BJ (cell line): ENCODE measurements around the gene SAMD4B. TPM values are rescaled to one million over a fixed set of nuclear protein-coding genes. Genes with fewer than 3 reads are reported as not detected.
"Not testable (repeated sequence)": the region's sequence is repeated elsewhere in the genome, so short reads cannot be mapped to it uniquely, and the experiment has no call there.

Source experiments
- CTCF ChIA-PET: fragments of 350-600 bp; formaldehyde crosslinking; extraction: SDS; loops from one replicate; lab custom pipeline; 2021; ENCODE audit warnings: antibody characterized with exemption, inconsistent platforms; lab: Yijun Ruan, JAX
- POLR2A ChIA-PET: fragments of 300-600 bp; sonication (Branson Sonifier 250); formaldehyde crosslinking; extraction: SDS; loops from one replicate; lab custom pipeline; 2021; ENCODE audit warnings: antibody characterized with exemption; lab: Charles Lee
- DNase-seq: peaks from one replicate; pipeline ENCODE4 v3.0.0-alpha.2; 2011; ENCODE audit warnings: low read depth
- H3K27me3 ChIP-seq: 2 replicates; pipeline ENCODE4 v1.6.0; 2011; ENCODE audit warnings: low read length; ENCODE audit not compliant: control insufficient read depth, insufficient read depth
- H3K36me3 ChIP-seq: 2 replicates; pipeline ENCODE4 v1.5.1; 2011; ENCODE audit warnings: low read length; ENCODE audit not compliant: control insufficient read depth, insufficient read depth
- H3K4me3 ChIP-seq: 2 replicates; pipeline ENCODE4 v1.5.1; 2011; ENCODE audit warnings: low read depth, mild to moderate bottlenecking, control low read depth, low read length
- polyA plus RNA-seq: library from polyadenylated mRNA; depleted of rRNA; stranded (reverse); fragments of >200 nt; gene quantifications from 2 replicates; pipeline ENCODE4 v1.2.3, GENCODE V29; 2011
- TF ChIP-seq, protein P1 (sequence below): IDR thresholded peaks from 2 replicates; pipeline ENCODE4 v1.5.1; 2011; ENCODE audit warnings: low read depth, mild to moderate bottlenecking, control low read depth, inconsistent platforms, low read length, moderate library complexity; ENCODE audit not compliant: insufficient read depth

SAMD4B gene
- polyA plus RNA-seq, 1 experiment = 75.7 TPM

- TF ChIP-seq, protein P1, sequence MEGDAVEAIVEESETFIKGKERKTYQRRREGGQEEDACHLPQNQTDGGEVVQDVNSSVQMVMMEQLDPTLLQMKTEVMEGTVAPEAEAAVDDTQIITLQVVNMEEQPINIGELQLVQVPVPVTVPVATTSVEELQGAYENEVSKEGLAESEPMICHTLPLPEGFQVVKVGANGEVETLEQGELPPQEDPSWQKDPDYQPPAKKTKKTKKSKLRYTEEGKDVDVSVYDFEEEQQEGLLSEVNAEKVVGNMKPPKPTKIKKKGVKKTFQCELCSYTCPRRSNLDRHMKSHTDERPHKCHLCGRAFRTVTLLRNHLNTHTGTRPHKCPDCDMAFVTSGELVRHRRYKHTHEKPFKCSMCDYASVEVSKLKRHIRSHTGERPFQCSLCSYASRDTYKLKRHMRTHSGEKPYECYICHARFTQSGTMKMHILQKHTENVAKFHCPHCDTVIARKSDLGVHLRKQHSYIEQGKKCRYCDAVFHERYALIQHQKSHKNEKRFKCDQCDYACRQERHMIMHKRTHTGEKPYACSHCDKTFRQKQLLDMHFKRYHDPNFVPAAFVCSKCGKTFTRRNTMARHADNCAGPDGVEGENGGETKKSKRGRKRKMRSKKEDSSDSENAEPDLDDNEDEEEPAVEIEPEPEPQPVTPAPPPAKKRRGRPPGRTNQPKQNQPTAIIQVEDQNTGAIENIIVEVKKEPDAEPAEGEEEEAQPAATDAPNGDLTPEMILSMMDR = no peak
- CTCF ChIA-PET = interaction anchor here (0.6 to 1.8 kb wide), 2 partner anchors 79 to 225 kb away, joined by 4 to 6 read pairs; no protein-coding TSS in a partner anchor
Observed at GRCh38 chr19:39335168-39335548, 7.1 kb upstream of the SAMD4B start.

DNA sequence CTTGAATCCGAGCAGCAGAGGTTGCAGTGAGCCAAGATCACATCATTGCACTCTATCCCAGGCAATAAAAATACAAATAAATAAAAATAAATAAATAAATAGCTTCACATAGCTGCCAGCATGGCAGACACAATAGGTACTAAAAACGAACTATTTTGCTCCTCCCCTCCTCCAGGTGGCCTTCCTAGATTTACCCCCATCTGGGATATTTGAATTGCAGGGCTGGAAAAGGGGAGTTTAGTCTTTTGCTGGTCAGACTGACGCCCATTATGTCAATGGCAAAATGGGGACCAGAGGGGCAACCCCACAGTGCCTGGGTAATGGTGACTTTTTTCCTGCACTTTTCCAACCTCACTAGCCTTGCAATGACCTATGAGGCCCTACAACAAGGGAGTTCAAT lies 5.7 kb upstream of the SAMD4B start:
- Histone ChIP-seq H3K27me3 (no peaks in the 10 kb centered on the region), H3K4me3 (no peak overlapping the region), H3K36me3 (no peaks in the 10 kb centered on the region)
- POLR2A ChIA-PET = no interaction called here
- DNase-seq = no peak
- TF ChIP-seq, protein P1 = no peak
- CTCF ChIA-PET = interaction anchor here (0.8 to 1.8 kb wide), 4 partner anchors 9 to 227 kb away, joined by 3 to 6 read pairs (median 4); no protein-coding TSS in a partner anchor

More at GRCh38 chr19:39335168-39335548, 7.1 kb upstream of the SAMD4B start:
- no peak for DNase-seq
- Histone ChIP-seq H3K4me3 (no peak overlapping the region), H3K27me3 (peaks cover 1% of the 10 kb centered on the region), H3K36me3 (no peaks in the 10 kb centered on the region)
- POLR2A ChIA-PET = no interaction called here

DNA sequence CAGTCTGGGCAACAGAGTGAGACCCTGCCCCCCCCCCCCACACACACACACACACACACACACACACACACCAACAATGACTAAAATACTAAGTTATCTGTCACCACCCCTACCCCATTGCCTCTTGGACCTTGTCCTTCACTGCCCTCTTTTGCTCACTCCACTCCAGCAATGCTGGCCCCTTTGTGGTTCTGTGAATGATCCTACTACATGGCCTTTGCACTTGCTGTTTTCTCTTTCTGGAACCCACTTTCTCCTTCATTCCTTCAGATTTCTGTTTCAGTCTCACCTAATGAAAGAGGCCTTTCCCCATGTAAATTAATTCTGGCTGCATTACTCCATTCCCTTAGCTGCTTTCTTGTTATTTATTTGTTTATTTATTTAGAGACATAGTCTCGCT lies 2.5 kb upstream of the SAMD4B start:
- POLR2A ChIA-PET = no interaction called here
- DNase-seq = no peak
- CTCF ChIA-PET = interaction anchor here (0.7 to 1.3 kb wide), 3 partner anchors 13 to 218 kb away, joined by 3 to 6 read pairs (median 4); no protein-coding TSS in a partner anchor
- no peaks in the 10 kb centered on the region for H3K36me3 ChIP-seq
- no peak overlapping the region for H3K4me3 ChIP-seq
- H3K27me3 ChIP-seq = no peaks in the 10 kb centered on the region
- TF ChIP-seq, protein P1 = no peak

DNA sequence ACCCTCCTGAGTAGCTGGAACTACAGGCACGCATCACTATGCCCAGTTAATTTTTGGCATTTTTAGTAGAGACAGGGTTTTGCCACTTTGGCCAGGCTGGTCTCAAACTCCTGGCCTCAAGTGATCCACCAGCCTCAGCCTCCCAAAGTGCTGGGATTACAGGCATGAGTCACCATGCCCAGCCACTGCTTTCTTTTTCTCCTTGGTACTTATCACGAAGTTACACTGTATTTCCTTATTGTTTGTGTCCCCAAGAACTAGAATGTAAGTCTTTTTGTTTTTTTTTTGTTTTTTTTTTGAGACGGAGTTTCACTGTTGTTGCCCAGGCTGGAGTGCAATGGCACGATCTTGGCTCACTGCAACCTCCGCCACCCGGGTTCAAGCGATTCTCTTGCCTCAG lies 2.1 kb upstream of the SAMD4B start:
- DNase-seq, POLR2A ChIA-PET, H3K36me3 ChIP-seq, H3K27me3 ChIP-seq, H3K4me3 ChIP-seq: not testable (repeated sequence)
- CTCF ChIA-PET = interaction anchor here (1.3 kb wide), 1 partner anchor 71 kb away, joined by 3 read pairs; no protein-coding TSS in a partner anchor

- POLR2A ChIA-PET = no interaction called here
- DNase-seq = no peak
Observed at GRCh38 chr19:39341129-39341718, 997 bp upstream of the SAMD4B start.

More at GRCh38 chr19:39341129-39341718, 997 bp upstream of the SAMD4B start:
- H3K36me3 ChIP-seq = 0 out of 2 replicates have a peak, but pooled peaks cover 1% of the 10 kb centered on the region
- H3K4me3 ChIP-seq = peak overlapping the region; percentile 50
- no peaks in the 10 kb centered on the region for H3K27me3 ChIP-seq
- TF ChIP-seq, protein P1 = no peak; the same call in 1 of the 2 replicates
- CTCF ChIA-PET = interaction anchor here (1.6 to 2.4 kb wide), 2 partner anchors 10 to 14 kb away, joined by 8 to 11 read pairs; no protein-coding TSS in a partner anchor
